Liver (tissue), 3 donors: ENCODE measurements around the gene HSPA2.

Experiments used
- FOXA2 ChIP-seq: IDR thresholded peaks from 2 replicates; pipeline ENCODE4 v1.6.1; 2016; ENCODE audit warnings: antibody characterized with exemption
- HNF4G ChIP-seq: IDR thresholded peaks from 2 replicates; pipeline ENCODE4 v1.6.1; 2016; ENCODE audit warnings: antibody characterized with exemption
- JUND ChIP-seq, 2 donors: IDR thresholded peaks; 2 replicates each; pipeline ENCODE4 v1.6.1; 2016; ENCODE audit warnings: antibody characterized with exemption in 2 of 2
- SP1 ChIP-seq: IDR thresholded peaks from 2 replicates; pipeline ENCODE4 v1.6.1; 2018; ENCODE audit warnings: antibody characterized with exemption, mild to moderate bottlenecking
- TAF1 ChIP-seq: conservative IDR thresholded peaks from 2 replicates; pipeline ENCODE4 v1.6.1; 2016; ENCODE audit warnings: antibody characterized with exemption, mild to moderate bottlenecking
- TF ChIP-seq, protein P1 (sequence below): fragments of 150-350 bp; IDR thresholded peaks from 2 replicates; pipeline ENCODE4 v1.5.1; 2017; ENCODE audit warnings: improper control_type of control experiment, low read depth, low read length; ENCODE audit not compliant: missing input control
- TF ChIP-seq, protein P2 (sequence below): IDR thresholded peaks from 2 replicates; pipeline ENCODE4 v1.6.1; 2016; ENCODE audit warnings: antibody characterized with exemption
- TF ChIP-seq, protein P3 (sequence below): IDR thresholded peaks from 2 replicates; pipeline ENCODE4 v1.6.1; 2016; ENCODE audit warnings: antibody characterized with exemption
- TF ChIP-seq, protein P4 (sequence below): IDR thresholded peaks from 2 replicates; pipeline ENCODE4 v1.6.1; 2016; ENCODE audit warnings: antibody characterized with exemption, mild to moderate bottlenecking
- donor health status: healthy.
- donor health status: healthy.

DNA sequence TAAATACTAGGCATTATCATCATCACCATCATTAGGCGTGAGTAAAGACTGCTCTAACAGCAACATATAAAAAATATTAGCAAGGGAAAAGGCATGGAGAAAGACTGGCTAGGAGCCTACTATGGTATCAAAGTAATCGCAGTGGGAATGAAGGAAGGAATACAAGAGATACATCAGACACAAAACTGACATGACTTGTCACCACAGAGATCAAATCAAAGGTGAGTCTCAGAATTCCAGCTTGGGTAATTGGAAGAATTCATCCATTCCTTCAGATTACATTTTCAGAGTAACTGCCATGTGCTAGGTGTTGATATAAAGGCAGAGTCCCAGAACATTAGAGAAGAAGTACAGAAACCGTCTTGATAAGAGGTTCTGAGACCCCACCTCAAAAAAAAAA lies 47.1 kb upstream of the HSPA2 start:
- TF ChIP-seq, protein P1, sequence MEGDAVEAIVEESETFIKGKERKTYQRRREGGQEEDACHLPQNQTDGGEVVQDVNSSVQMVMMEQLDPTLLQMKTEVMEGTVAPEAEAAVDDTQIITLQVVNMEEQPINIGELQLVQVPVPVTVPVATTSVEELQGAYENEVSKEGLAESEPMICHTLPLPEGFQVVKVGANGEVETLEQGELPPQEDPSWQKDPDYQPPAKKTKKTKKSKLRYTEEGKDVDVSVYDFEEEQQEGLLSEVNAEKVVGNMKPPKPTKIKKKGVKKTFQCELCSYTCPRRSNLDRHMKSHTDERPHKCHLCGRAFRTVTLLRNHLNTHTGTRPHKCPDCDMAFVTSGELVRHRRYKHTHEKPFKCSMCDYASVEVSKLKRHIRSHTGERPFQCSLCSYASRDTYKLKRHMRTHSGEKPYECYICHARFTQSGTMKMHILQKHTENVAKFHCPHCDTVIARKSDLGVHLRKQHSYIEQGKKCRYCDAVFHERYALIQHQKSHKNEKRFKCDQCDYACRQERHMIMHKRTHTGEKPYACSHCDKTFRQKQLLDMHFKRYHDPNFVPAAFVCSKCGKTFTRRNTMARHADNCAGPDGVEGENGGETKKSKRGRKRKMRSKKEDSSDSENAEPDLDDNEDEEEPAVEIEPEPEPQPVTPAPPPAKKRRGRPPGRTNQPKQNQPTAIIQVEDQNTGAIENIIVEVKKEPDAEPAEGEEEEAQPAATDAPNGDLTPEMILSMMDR = no peak
- TF ChIP-seq SP1 = no peak
- TF ChIP-seq, protein P2, sequence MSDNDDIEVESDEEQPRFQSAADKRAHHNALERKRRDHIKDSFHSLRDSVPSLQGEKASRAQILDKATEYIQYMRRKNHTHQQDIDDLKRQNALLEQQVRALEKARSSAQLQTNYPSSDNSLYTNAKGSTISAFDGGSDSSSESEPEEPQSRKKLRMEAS = no peak
- no peak for TF ChIP-seq TAF1
- no peak for TF ChIP-seq JUND (IDR thresholded peaks at IDR 0.05)
- TF ChIP-seq, protein P3, sequence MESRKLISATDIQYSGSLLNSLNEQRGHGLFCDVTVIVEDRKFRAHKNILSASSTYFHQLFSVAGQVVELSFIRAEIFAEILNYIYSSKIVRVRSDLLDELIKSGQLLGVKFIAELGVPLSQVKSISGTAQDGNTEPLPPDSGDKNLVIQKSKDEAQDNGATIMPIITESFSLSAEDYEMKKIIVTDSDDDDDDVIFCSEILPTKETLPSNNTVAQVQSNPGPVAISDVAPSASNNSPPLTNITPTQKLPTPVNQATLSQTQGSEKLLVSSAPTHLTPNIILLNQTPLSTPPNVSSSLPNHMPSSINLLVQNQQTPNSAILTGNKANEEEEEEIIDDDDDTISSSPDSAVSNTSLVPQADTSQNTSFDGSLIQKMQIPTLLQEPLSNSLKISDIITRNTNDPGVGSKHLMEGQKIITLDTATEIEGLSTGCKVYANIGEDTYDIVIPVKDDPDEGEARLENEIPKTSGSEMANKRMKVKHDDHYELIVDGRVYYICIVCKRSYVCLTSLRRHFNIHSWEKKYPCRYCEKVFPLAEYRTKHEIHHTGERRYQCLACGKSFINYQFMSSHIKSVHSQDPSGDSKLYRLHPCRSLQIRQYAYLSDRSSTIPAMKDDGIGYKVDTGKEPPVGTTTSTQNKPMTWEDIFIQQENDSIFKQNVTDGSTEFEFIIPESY = no peak
- TF ChIP-seq, protein P4, sequence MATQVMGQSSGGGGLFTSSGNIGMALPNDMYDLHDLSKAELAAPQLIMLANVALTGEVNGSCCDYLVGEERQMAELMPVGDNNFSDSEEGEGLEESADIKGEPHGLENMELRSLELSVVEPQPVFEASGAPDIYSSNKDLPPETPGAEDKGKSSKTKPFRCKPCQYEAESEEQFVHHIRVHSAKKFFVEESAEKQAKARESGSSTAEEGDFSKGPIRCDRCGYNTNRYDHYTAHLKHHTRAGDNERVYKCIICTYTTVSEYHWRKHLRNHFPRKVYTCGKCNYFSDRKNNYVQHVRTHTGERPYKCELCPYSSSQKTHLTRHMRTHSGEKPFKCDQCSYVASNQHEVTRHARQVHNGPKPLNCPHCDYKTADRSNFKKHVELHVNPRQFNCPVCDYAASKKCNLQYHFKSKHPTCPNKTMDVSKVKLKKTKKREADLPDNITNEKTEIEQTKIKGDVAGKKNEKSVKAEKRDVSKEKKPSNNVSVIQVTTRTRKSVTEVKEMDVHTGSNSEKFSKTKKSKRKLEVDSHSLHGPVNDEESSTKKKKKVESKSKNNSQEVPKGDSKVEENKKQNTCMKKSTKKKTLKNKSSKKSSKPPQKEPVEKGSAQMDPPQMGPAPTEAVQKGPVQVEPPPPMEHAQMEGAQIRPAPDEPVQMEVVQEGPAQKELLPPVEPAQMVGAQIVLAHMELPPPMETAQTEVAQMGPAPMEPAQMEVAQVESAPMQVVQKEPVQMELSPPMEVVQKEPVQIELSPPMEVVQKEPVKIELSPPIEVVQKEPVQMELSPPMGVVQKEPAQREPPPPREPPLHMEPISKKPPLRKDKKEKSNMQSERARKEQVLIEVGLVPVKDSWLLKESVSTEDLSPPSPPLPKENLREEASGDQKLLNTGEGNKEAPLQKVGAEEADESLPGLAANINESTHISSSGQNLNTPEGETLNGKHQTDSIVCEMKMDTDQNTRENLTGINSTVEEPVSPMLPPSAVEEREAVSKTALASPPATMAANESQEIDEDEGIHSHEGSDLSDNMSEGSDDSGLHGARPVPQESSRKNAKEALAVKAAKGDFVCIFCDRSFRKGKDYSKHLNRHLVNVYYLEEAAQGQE = no peak
- no peak for TF ChIP-seq HNF4G
- TF ChIP-seq FOXA2 = no peak
